Transverse colon (tissue), 3 donors: Measurements from ENCODE around the gene NIPSNAP3A.

Experiments used
- EP300 ChIP-seq: sonication (generic); formaldehyde crosslinking; IDR thresholded peaks from one replicate; pipeline ENCODE4 v1.6.1; 2017; ENCODE audit warnings: antibody characterized with exemption, low read depth
- TF ChIP-seq, protein P1 (sequence below), 5 experiments: fragments of 200-600 bp in 3 of 5; fragments of 450-650 bp in 2 of 5; sonication (generic) in 3 of 5; IDR thresholded peaks; 1 replicate in 2 of 5; 2 replicates in 3 of 5; pipeline ENCODE4 v1.5.1; 2016 to 2017; ENCODE audit warnings: antibody characterized with exemption in 5 of 5, inconsistent platforms in 3 of 5, mild to moderate bottlenecking in 2 of 5, moderate library complexity in 1 of 5

DNA sequence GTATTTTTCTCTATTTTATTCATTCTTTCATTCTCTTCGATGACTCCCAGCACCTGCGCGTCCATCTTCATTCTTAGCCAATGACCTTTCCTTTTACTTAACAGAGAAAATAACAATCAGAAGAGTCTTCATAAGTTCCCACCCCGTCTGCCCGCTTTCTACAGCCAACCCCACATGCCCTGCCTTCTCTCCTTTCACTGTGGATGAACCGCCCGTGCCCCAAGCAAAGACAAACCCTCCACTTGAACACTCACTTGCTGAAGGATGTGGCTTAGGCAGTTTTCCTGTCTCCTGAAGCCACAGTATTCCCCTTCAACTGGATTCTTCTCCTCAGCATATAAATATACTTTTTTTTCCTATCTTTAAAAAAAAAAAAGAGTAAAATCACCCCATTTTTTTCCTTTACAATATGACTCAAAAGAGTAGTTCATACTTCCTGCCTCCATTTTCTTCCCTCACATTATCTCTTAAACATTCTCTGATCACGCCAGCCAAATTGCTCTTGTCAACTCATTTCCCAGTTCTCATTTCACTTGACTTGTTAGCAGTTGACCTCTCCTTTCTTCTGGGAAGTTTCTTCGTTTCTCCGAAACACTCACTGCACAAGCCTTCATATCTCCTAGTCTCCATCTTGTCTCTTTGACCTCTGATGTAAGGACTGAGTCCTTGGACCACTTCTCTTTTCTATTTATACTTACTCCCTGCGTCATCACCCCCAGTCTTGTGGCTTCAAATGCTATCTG lies 27.5 kb downstream of the NIPSNAP3A start:
- TF ChIP-seq, protein P1, sequence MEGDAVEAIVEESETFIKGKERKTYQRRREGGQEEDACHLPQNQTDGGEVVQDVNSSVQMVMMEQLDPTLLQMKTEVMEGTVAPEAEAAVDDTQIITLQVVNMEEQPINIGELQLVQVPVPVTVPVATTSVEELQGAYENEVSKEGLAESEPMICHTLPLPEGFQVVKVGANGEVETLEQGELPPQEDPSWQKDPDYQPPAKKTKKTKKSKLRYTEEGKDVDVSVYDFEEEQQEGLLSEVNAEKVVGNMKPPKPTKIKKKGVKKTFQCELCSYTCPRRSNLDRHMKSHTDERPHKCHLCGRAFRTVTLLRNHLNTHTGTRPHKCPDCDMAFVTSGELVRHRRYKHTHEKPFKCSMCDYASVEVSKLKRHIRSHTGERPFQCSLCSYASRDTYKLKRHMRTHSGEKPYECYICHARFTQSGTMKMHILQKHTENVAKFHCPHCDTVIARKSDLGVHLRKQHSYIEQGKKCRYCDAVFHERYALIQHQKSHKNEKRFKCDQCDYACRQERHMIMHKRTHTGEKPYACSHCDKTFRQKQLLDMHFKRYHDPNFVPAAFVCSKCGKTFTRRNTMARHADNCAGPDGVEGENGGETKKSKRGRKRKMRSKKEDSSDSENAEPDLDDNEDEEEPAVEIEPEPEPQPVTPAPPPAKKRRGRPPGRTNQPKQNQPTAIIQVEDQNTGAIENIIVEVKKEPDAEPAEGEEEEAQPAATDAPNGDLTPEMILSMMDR (IDR thresholded peaks at IDR 0.05), result no peak
- TF ChIP-seq EP300, result no peak
